NCI-H69 (cell line): Measurements from ENCODE around the gene GNAQ.

ENCODE experiments used
- DNase-seq: peaks from one replicate; lab custom pipeline; 2025; lab: John Stamatoyannopoulos, UW

The GNAQ gene

DNA sequence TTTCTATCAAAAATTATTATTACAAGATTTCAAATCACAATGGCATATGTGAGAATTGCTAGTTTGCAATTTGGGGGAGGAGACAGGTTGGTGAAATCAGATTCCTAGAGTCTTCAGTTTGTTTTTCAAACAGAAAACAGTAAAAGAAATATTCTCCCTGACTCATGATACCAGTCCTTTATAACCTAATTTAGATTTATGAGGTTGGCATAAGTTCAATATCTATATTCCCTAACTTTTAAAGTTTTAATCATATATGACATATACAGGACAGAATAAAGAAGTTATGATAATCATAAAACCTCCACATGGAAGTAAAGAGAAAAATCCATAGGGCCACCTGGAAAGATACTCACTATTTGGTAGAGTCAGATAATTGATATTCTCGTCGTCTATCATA lies 216.4 kb downstream of the GNAQ start:
- no peak for DNase-seq

DNA sequence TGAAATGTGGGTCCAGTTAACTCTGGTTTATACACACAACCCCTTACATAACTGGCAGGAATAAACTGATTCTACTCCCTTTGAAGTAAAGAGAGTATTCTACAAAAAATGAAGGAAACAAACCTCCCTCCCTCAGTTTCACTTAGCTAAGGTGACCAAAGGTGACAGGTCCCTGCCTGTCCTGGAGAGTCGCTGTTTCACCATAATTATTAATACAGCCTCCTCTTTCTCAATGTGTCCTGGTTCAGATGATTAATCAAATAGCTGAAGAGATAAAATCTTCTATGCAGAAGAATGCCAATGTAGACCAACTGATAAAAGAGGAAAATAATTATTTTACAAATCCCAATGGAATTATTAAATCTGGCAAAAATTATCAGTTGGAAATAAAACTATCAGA lies 219.8 kb downstream of the GNAQ start:
- DNase-seq: no peak

- peak; percentile 26 for DNase-seq
These were observed 220.9 kb downstream of the GNAQ start for GRCh38 chr9:77810637-77811119.

- no peak for DNase-seq
These were observed 221.6 kb downstream of the GNAQ start for GRCh38 chr9:77810047-77810446.

GRCh38 chr9:77809552-77809951 lies 222.1 kb downstream of the GNAQ start:
- no peak for DNase-seq

GRCh38 chr9:77808751-77809081 lies 222.9 kb downstream of the GNAQ start:
- DNase-seq: no peak

DNA sequence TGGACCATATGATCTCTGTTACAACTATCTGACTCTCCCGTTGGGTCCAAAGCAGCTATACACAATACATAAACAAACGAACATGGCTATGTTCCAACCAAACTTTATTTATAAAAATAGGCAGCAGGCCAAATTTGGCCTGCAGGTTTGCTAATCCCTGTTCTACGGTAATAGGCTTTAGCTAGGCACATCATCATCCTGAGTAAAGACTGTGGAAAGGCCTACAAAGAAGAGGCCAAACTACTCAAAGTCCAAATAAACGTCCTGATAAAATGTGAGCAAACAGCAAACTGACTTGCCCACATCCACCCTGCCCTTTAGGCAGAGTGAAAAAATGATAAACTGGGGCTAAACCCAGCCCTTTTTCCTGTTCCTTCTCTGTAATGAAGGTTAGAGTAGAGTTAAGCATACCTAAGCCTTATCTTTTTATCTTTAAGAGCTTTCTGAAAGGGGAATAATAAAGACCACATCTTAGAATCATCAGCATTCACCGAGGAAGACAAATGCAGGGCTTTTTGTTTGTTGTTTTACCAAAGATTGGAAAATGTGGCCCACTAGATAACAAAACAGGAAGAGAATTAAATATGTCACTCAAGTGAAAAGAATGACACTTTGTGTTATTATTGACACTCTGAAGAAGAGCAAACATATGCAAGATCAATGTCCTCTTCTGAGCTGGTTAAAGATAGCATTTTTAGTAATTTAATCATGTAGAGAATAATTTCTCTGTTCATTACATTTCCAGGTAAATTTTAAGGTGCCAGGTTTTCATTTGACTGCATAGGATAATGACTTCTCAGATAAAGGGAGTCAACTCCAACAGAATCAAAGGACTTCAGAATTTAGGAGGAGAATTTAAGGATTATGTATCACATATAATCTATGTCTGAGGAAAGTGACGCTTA lies 223.5 kb downstream of the GNAQ start:
- DNase-seq: no peak

- DNase-seq: no peak
These were observed 224.3 kb downstream of the GNAQ start for GRCh38 chr9:77807281-77807683.

GRCh38 chr9:77806741-77807140 lies 224.9 kb downstream of the GNAQ start:
- no peak for DNase-seq

DNA sequence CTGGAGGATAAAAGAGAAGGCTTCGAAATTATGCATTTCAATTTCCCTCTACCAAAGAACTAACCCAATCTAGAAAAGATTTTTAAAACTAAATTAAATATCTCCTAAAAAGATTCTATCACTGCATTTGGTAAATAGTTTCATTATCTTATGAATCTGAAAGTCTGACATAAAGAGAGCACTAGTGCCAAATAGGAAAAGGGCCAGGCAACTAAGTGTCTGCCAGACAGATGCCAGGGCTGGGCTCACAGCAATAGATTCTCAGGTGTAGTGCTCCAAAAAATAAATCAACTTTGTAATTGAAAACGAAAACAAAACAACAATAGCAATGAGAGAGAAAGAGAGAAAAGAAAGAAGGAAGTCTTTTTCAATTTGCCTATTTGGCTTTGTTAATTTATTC lies 225.8 kb downstream of the GNAQ start:
- no peak for DNase-seq

- no peak for DNase-seq
These were observed 228.2 kb downstream of the GNAQ start for GRCh38 chr9:77803423-77803822.

- peak; percentile 94 for DNase-seq
These were observed 228.9 kb downstream of the GNAQ start for GRCh38 chr9:77802515-77803293.

GRCh38 chr9:77802064-77802463 lies 229.5 kb downstream of the GNAQ start:
- DNase-seq: peak; percentile 36

DNA sequence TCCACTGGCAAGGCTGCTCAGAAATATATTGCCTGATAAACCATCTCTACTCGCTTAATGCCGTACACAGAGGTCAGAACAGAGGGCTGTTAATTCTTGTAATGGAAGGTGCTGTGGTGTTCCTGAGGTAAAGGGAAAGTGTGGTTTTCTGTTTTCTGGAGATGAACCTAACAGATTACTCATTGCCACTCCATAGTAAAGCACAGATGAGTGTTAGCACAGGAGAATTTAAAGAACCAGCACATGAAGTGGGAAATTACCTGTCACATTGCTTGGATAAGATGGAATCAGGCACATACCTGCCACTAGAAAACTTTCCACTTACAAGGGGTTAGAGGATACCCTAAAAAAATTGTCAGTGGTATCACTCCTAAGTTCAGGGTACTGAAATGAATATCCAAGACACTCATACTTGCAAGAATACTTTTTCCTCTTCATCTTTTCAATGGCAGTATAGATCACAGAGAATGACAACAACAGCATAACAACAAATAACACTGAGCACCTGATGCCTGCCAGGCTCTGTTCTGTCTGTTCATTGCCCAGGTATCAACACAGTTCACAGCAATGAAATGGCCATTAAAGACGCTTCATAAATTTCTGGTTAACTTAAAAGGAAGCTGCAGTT lies 230.6 kb downstream of the GNAQ start:
- no peak for DNase-seq

DNA sequence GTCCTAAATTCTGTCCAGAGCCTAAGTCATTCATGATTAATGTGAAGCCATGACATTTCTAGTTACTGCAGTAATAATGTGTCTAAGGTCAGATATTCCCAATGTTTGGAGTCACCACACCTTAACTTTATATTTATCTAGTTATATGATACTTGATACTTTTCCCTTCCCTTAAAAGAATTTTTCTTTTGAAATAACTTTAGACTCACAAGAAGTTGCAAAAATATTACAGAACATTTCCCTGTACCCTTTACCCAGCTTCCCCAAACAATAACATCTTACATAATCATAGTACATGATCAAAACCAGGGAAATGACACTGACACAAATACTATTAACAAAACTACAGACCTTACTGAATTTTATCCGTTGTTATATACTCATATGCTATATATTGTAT lies 233.5 kb downstream of the GNAQ start:
- no peak for DNase-seq

- no peak for DNase-seq
These were observed 236.6 kb downstream of the GNAQ start for GRCh38 chr9:77794985-77795384.

DNA sequence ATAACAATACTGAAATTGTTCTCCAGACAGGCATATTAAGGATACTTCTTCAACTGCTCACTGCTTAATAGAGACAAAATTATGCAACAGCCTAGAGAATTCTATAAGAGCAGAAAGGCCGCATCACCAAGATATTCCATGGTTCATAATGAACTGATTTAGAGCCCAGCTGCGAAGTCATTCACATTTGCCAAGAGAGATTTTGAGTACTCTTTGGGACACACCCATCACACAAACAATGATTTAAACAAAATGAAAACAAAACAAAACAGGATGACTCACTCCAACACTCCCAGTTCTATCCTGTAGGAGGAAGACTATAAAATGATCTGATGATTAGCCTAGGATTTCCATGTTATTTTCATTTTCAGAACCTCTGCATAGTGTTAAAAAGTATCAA lies 237.8 kb downstream of the GNAQ start:
- peak; percentile 48 for DNase-seq

DNA sequence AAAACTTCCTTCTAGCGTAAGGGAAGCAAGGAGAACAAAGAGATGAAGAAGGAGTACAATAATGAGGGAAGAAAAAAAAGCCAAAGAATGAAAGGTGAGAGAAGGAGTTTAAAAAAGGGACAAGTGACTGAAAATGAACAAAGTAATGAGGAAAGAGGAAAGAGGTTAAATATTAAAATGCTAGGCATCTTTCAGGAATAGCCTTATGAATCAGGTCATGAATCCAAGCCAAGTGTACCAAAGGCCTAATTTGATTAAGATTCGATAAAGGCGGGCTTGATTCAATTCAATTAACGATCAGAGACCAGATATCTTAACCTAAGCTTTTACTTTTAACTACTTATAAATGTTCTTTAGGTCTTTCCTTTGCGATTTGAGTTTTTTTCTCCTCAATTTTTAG lies 241.7 kb downstream of the GNAQ start:
- DNase-seq: no peak

- DNase-seq: no peak
These were observed 246.3 kb downstream of the GNAQ start for GRCh38 chr9:77785341-77785740.

- no peak for DNase-seq
These were observed 248.1 kb downstream of the GNAQ start for GRCh38 chr9:77783518-77783917.

GRCh38 chr9:77779010-77779409 lies 252.6 kb downstream of the GNAQ start:
- no peak for DNase-seq

GRCh38 chr9:77773381-77773780 lies 258.2 kb downstream of the GNAQ start:
- DNase-seq: no peak

DNA sequence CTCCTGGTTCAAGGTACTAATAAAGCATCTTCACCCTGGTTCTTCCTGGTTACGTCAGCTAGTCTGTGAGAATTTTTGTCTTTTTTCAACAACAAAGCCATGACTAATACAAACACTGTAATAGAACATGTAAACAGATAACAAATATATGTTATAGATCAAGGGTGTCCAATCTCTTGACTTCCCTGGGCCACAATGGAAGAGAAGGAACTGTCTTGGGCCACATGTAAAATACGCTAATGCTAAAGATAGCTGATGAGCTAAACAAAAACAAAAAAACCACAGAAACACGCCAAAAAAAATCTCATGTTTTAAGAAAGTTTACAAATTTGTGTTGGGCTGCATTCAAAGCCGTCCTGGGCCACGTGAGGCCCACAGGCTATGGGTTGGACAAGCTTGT lies 259.0 kb downstream of the GNAQ start:
- no peak for DNase-seq
